Loucy (cell line): ENCODE data around the gene IRF2.

Source experiments
- EZH2phosphoT487 ChIP-seq: fragments of 200-600 bp; IDR thresholded peaks from 2 replicates; pipeline ENCODE4 v1.6.1; 2018; ENCODE audit warnings: antibody characterized with exemption, mild to moderate bottlenecking, moderate library complexity, borderline replicate concordance
- TF ChIP-seq, protein P1 (sequence below): fragments of 200-600 bp; sonication (generic); conservative IDR thresholded peaks from 2 replicates; pipeline ENCODE4 v1.5.1; 2014; ENCODE audit warnings: mild to moderate bottlenecking, antibody characterized with exemption, low read length

DNA sequence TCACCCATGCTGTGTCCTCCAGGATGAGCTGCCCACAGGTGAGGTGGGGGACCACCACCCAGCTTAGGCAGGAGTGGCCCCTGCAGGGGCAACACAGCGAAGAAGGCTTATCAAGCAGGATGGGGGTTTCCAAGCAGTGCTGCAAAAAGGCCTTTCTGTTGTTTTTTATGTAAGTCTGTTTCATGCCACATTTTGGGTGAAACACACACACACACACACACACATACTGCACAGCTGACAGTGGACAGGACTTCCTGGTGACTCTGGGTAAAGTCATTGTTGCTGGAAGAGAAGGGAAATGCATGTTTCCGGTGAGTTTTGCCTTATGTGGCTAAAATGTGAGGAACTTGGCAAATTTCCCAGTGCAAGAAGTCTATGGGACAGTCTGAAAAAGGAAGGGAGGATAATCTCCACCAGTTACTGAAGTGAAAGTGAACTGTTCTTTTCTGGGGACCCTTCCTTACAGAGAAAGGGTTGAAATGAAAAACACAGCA is 119.2 kb downstream of the IRF2 start:
- TF ChIP-seq, protein P1, sequence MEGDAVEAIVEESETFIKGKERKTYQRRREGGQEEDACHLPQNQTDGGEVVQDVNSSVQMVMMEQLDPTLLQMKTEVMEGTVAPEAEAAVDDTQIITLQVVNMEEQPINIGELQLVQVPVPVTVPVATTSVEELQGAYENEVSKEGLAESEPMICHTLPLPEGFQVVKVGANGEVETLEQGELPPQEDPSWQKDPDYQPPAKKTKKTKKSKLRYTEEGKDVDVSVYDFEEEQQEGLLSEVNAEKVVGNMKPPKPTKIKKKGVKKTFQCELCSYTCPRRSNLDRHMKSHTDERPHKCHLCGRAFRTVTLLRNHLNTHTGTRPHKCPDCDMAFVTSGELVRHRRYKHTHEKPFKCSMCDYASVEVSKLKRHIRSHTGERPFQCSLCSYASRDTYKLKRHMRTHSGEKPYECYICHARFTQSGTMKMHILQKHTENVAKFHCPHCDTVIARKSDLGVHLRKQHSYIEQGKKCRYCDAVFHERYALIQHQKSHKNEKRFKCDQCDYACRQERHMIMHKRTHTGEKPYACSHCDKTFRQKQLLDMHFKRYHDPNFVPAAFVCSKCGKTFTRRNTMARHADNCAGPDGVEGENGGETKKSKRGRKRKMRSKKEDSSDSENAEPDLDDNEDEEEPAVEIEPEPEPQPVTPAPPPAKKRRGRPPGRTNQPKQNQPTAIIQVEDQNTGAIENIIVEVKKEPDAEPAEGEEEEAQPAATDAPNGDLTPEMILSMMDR: no peak
- TF ChIP-seq EZH2phosphoT487: no peak
